GM18861 (cell line): Measurements from ENCODE around the gene ROBO3.
A peak's percentile ranks its signal among the peaks of the same experiment; 100 is the strongest.

Experiments
- ATAC-seq: cut with Tn5 transposase; IDR thresholded peaks from one replicate; pipeline ENCODE4 v1.9.1; 2021; ENCODE audit not compliant: unreplicated experiment

The ROBO3 gene

GRCh38 chr11:124874571-124875255 is 9.5 kb downstream of the ROBO3 start:
- no peak for ATAC-seq

GRCh38 chr11:124875401-124875800 is 10.2 kb downstream of the ROBO3 start:
- ATAC-seq, result no peak

GRCh38 chr11:124875943-124876817 is 10.9 kb downstream of the ROBO3 start:
- ATAC-seq, result peak; percentile 91

GRCh38 chr11:124876818-124877630 is 11.8 kb downstream of the ROBO3 start:
- no peak for ATAC-seq

GRCh38 chr11:124877631-124877909 is 12.3 kb downstream of the ROBO3 start:
- ATAC-seq, result no peak

- no peak for ATAC-seq
Measured at GRCh38 chr11:124877910-124878758, 12.9 kb downstream of the ROBO3 start.

GRCh38 chr11:124878759-124879492 is 13.7 kb downstream of the ROBO3 start:
- no peak for ATAC-seq

- no peak for ATAC-seq
Measured at GRCh38 chr11:124879493-124880289, 14.5 kb downstream of the ROBO3 start.

- no peak for ATAC-seq
Measured at GRCh38 chr11:124880290-124880611, 15.0 kb downstream of the ROBO3 start.

GRCh38 chr11:124880958-124881357 is 15.7 kb downstream of the ROBO3 start:
- ATAC-seq, result no peak

- no peak for ATAC-seq
Measured at GRCh38 chr11:124882339-124883071, 17.3 kb downstream of the ROBO3 start.

- ATAC-seq, result no peak
Measured at GRCh38 chr11:124884340-124884739, 19.1 kb downstream of the ROBO3 start.

GRCh38 chr11:124884869-124885479 is 19.7 kb downstream of the ROBO3 start:
- no peak for ATAC-seq

- ATAC-seq, result no peak
Measured at GRCh38 chr11:124886476-124886875, 21.2 kb downstream of the ROBO3 start.

- no peak for ATAC-seq
Measured at GRCh38 chr11:124886978-124887666, 21.9 kb downstream of the ROBO3 start.

- ATAC-seq, result no peak
Measured at GRCh38 chr11:124887667-124888013, 22.4 kb downstream of the ROBO3 start.

- ATAC-seq, result no peak
Measured at GRCh38 chr11:124889191-124890091, 24.2 kb downstream of the ROBO3 start.
